Measurements from ENCODE around the gene BRCA2.

Gene BRCA2

DNA sequence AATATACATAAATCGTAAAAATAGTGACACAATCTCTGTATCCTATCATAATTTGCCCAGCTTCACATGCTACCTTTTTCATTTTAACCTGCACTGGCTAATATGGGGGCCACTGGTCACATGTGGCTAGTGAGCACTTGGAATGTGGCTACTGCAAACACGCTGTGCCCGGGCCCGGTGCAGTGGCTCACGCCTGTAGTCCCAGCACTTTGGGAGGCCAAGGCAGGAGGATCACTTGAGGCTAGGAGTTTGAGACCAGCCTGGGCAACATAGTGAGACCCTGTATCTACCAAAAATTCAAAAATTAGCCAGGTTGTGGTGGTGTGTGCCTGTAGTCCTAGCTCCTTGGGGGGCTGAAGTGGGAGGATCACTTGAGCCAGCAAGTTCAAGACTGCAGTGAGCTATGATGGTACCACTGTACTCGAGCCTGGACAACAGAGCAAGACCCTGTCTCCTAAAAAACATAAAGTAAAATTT lies 114.2 kb downstream of the BRCA2 start:
- DNase-seq: no peak

DNA sequence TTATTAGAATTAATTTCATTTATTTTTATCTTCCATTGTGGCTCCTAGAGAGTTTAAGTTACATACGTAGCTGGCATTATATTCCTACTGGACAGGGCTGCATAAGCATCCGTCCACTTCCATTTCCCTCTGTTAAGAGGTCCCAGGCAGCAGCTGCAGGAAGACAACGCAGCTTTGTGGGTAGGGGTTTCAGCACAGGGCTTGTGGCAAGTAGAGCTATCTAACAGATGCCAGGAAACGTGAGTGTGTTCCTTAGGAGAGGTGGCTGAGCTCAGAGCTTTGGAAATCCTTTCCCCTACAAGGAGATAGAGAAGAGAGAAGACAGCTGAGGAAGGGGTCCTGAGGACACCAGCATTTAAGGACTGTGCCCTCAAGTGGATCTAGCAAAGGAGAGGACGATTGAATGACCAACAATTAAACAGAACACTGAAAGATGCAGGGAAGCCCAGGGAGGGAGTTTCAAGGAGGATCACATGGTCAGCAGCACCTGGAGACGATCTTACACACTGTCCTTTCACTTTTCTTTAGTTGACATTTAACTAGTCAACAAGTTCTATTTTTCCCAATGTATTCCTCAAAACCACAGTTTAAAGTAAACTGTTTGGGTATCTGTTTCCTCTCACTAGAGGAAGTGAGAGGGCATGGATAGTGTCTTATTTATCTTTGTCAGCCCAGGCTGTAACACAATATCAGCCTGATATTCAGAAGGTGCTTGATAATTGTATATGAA lies 114.9 kb downstream of the BRCA2 start:
- DNase-seq: no peak

DNA sequence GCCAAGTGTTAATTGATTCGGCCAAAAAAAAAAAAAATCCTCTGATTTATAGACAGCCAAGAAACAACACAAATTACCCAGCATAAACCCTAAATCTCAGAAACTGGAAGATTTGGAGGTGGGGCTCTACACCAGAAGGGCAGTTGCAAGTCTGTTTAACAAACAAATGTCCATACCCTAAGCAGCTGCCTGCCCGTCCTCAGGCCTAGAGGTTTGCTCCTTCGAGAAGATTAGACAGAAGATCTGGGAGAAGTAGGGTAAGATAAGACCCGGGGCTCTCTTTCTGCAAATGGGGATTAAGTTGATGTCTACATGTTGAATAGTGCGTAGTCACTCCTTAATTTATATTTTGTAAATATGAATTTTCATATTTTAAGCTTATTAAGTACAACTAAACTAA lies 116.1 kb downstream of the BRCA2 start:
- no peak for DNase-seq

DNA sequence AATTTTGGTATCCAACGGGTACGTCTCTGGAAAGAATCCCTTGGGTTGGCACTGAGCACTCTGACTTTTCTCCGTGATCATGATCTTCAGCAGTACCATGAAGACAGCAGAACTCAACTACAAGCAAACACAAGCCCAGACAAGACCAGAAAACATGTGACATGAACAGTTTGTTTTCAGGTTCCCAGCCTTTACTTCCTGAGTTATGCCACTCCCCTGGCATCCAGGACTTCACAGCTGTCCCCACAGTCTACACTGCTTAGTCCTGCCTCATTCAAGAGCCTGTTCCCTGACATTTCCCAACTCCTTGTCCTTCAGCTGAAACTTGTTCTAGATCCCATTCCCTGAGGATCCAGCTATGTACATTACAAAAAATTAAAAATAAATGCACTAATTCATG lies 117.5 kb downstream of the BRCA2 start:
- DNase-seq: peak; percentile 6

DNA sequence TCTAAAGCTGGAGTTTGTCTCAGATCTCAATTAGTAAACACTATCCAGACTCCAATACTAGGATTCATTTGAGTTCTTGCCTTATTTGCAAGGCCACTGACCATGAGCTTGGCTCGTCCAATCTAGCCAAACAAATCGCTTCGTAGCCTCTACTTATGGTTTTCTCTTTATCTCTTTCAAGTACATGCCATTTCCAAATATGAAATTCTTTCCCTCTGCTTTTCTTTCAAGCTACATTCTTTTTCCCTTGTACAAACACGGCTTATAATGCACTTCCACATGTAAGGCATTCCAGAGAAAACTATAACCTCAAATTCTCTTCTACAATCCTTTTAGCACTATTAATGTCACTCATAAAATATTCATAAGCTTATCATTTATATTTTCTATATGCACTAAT lies 123.6 kb downstream of the BRCA2 start:
- no peak for DNase-seq

DNA sequence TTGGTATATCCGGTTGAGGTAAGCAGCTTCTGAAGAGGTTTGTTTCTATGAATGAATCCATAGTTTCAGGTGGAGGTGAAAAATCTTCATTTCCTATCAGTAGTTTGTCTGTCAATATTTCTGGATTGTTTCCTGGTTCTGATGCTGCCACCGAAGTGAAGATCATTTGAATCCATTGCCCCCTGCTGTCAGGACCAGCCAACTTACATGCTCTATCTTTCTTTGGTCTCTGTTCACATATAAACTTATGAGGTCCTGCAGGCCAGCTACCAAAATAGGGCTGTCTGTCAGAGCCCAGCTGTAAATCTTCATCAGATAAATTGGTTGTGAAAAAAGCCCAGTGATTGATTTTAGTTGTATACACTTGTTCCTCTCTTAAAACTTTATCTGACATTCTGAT lies 127.8 kb downstream of the BRCA2 start:
- DNase-seq: no peak

DNA sequence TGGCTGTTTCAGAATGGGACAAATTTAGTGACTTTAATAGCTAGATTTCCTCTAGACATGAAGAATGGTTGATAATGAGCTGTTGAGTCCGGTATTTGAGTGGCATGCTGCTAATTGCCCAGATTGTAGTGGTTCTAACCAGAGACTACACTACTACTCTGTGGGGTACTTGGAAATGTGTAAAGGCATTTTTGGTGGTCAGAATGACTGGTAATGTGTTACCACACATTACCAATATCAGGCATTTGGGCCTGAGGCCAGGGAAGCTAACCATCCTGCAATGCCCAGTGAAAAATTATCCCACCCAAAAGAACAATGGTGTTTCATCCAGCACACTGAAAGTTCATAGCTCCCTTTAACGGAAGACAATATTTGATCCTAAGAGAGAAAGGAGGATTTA lies 130.2 kb downstream of the BRCA2 start:
- no peak for DNase-seq

DNA sequence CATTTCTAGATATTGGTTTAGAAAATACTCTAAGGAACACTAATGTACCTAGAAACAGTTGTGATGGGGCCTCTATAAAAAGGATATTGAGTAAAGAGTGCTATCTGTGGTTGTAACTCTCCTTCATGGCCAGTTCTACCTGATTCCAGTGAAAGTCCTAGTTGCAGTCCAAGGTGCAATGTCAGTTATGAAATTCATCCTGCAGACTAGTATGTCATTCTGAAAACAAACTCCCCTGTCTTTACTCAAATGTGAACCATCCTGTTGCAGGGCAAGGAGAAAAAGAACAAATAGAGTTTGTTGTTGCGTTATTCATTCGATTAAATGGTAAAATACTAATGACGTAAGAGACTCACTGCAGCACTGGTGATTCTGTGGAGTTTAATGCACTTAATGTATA lies 130.9 kb downstream of the BRCA2 start:
- DNase-seq: no peak

DNA sequence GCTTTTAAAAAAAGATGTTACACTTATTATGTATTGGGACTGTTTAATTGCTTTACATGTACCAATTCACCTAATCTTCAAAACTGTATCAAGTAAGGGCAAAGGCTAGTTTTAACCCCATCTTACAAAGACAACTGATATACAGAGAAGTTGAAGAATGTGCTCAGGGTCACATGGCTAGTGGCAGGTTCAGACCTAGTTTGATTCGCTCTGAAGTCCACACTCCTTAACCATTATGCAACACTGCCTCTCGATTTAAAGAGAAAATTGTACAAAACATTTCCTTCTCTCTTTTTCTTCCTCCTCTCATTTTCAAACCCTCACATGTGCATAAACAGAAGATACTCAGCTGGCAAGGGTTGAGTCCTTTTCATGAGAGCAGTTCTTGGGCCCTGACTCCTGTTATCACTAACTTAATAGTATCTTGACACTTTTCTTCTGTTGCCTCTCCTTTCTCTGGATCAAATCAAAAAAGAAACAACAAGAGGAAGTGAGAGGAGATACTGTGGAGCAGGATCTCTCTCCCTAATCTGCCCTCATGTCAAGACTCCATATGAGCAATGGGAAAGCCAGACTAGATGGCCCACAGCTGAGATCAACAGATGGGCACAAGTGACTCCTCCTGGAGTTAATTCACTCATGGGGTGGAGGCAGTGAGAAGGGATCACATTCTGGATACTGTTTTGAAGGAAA lies 131.6 kb downstream of the BRCA2 start:
- no peak for DNase-seq

DNA sequence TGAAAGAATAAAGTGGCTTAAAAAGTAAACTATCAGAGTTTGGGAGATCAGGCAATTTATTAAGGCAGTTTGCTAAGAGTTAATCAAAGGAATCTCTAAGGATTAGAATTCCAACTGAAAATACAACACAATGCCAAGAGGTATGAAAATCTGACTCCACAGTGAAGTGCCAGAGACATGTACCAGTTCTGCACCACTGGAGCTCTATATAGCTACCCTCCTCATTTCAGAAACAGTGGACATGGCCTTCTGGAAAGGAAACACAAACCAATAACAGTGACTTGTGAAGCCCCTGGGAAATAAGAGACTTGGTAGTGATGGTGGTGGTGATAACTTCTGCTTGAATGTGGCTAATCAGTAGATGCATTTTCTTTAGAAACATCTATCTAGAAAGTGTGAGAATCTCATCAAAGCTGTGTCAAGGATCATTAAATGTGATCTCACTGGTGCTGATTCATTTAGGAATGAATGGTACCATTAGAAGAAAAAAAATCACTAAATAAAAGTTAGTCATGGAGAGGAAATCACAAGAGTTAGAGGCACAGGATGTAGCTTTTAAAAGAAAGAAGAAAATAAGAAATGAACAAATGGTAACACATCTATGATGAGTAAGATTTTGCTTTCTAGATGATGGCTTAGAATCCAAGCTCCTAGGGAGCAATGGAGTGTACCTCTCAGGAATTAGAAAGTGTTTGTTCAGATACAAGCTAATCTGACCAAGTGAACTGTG lies 132.8 kb downstream of the BRCA2 start:
- DNase-seq: no peak

DNA sequence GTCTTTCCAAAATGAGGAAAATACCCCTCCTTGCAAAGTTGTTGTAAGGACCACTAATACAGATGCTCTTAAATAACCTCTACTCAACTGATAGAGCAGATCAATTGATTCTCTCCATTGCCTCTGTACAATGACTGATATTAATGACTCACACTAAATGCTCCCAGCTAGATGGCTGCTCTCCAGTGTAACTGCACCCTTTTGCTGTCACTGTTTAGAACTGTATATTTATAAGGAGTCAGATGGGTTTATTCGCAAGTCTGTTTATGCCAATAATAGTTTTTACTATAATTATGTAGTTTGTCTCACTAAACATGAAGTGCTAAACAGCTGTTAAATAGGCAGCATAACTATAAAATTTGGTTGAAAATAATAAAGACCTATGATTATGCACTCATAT lies 133.7 kb downstream of the BRCA2 start:
- DNase-seq: no peak

All from NCI-H2171 (cell line).